Gastroesophageal sphincter (tissue), 4 donors: ENCODE results near the gene PCSK4. TPM values are rescaled to one million over a fixed set of nuclear protein-coding genes. Genes with fewer than 3 reads are reported as not detected.

Experiments
- ATAC-seq: fragments of 150-250 bp; one replicate; pipeline ENCODE4 v1.9.1; 2016; ENCODE audit warnings: mild to moderate bottlenecking, moderate library complexity
- H3K27ac ChIP-seq, 4 donors: fragments of 200-600 bp; sonication (generic) in 3 of 4; 1 replicate in 3 of 4; 2 replicates in 1 of 4; pipeline ENCODE4 v1.5.1; 2016 to 2019
- H3K27me3 ChIP-seq: fragments of 200-600 bp; sonication (generic); one replicate; pipeline ENCODE4 v1.5.1; 2019
- H3K36me3 ChIP-seq, 2 donors: fragments of 200-600 bp; sonication (generic); one replicate each; pipeline ENCODE4 v1.5.1; 2019; ENCODE audit warnings: control low read depth in 1 of 2
- H3K4me1 ChIP-seq, 3 donors: fragments of 200-600 bp; sonication (generic); 1 replicate in 2 of 3; 2 replicates in 1 of 3; pipeline ENCODE4 v1.5.1; 2016 to 2019; ENCODE audit warnings: control low read depth in 2 of 3
- H3K4me3 ChIP-seq, 2 donors: fragments of 200-600 bp; sonication (generic); one replicate each; pipeline ENCODE4 v1.5.1; 2019; ENCODE audit warnings: mild to moderate bottlenecking in 1 of 2, moderate library complexity in 1 of 2
- H3K9me3 ChIP-seq, 3 donors: fragments of 200-600 bp; sonication (generic); one replicate each; pipeline ENCODE4 v1.5.1; 2017 to 2019; ENCODE audit warnings: control low read depth in 2 of 3
- CTCF ChIP-seq, 4 experiments: fragments of 200-600 bp in 2 of 4; fragments of 450-650 bp in 2 of 4; sonication (generic) in 1 of 4; IDR thresholded peaks; one replicate each; pipeline ENCODE4 v1.5.1; 2017 to 2019; ENCODE audit warnings: antibody characterized with exemption in 4 of 4, mild to moderate bottlenecking in 2 of 4, moderate library complexity in 2 of 4
- EP300 ChIP-seq: sonication (generic); formaldehyde crosslinking; IDR thresholded peaks from one replicate; pipeline ENCODE4 v1.6.1; 2017; ENCODE audit warnings: antibody characterized with exemption, mild to moderate bottlenecking
- POLR2A ChIP-seq, 2 donors: fragments of 450-650 bp; IDR thresholded peaks; one replicate each; pipeline ENCODE4 v1.6.1; 2017; ENCODE audit warnings: antibody characterized with exemption in 2 of 2, mild to moderate bottlenecking in 2 of 2, moderate library complexity in 1 of 2
- POLR2AphosphoS5 ChIP-seq: sonication (generic); formaldehyde crosslinking; IDR thresholded peaks from one replicate; pipeline ENCODE4 v1.6.1; 2017; ENCODE audit warnings: antibody characterized with exemption
- WGBS, 2 donors: methylation state at CpG; one replicate each; pipeline ENCODE4 v1.1.5; 2018; ENCODE audit warnings: low coverage in 1 of 2; 5-methylcytosine and 5-hydroxymethylcytosine counted together
- total RNA-seq, 4 donors: library from RNA; depleted of rRNA; stranded (reverse); fragments of >200 nt; gene quantifications; one replicate each; pipeline ENCODE4 v1.1.0, GENCODE V29; 2016

Gene PCSK4
- total RNA-seq, 4 donors from 2014 or later: 0.94 to 2.2 (median 2.0) TPM

- Histone ChIP-seq H3K4me1 (peaks cover 14 to 76% (median 43%) of the 10 kb centered on the region in 3 donors), H3K27me3 (peaks cover 96% of the 10 kb centered on the region)
Measured at GRCh38 chr19:1467490-1468273, 22.5 kb downstream of the PCSK4 start.

GRCh38 chr19:1467215-1467489, 23.0 kb downstream of the PCSK4 start:
- H3K27ac ChIP-seq: no peak overlapping the region
- TF ChIP-seq POLR2A (IDR thresholded peaks at IDR 0.05) (no peak), EP300 (no peak), CTCF (IDR thresholded peaks at IDR 0.05) (no peak), POLR2AphosphoS5 (no peak)
- no peaks in the 10 kb centered on the region for H3K9me3 ChIP-seq
- no peak for ATAC-seq
- WGBS, 2 donors: no CpG with 5 or more reads among the region's 36 CpGs
- peaks cover 91% of the 10 kb centered on the region for H3K27me3 ChIP-seq
- H3K36me3 ChIP-seq: peaks cover 0 to 18% of the 10 kb centered on the region in 2 donors
- peaks cover 14 to 71% (median 43%) of the 10 kb centered on the region in 3 donors for H3K4me1 ChIP-seq
- H3K4me3 ChIP-seq: no peak overlapping the region

More at GRCh38 chr19:1467490-1468273, 22.5 kb downstream of the PCSK4 start:
- H3K36me3 ChIP-seq: peaks cover 0 to 18% of the 10 kb centered on the region in 2 donors
- no peak for ATAC-seq
- no peak overlapping the region for H3K27ac ChIP-seq
- H3K4me3 ChIP-seq: peak overlapping the region in 1 of 2 donors; percentile 51
- no CpG with 5 or more reads among the region's 92 CpGs for WGBS, 2 donors
- TF ChIP-seq POLR2A (IDR thresholded peaks at IDR 0.05) (no peak), POLR2AphosphoS5 (no peak), EP300 (no peak), CTCF (IDR thresholded peaks at IDR 0.05) (no peak)
- no peaks in the 10 kb centered on the region for H3K9me3 ChIP-seq

- Histone ChIP-seq H3K36me3 (peaks cover 0 to 23% of the 10 kb centered on the region in 2 donors), H3K4me3 (no peak overlapping the region), H3K27ac (no peak overlapping the region), H3K27me3 (peaks cover 86% of the 10 kb centered on the region), H3K4me1 (peaks cover 14 to 66% (median 43%) of the 10 kb centered on the region in 3 donors), H3K9me3 (no peaks in the 10 kb centered on the region)
- WGBS, 2 donors: 80% methylated on average over 1 of the region's 70 CpGs; no CpG with 5 or more reads in 1 of the 2 donors
- ATAC-seq: no peak
- TF ChIP-seq POLR2A (IDR thresholded peaks at IDR 0.05) (no peak), POLR2AphosphoS5 (no peak), CTCF (IDR thresholded peaks at IDR 0.05) (no peak), EP300 (no peak)
Measured at GRCh38 chr19:1466461-1467214, 23.5 kb downstream of the PCSK4 start.

GRCh38 chr19:1466018-1466460, 24.1 kb downstream of the PCSK4 start:
- WGBS, 2 donors: no CpG with 5 or more reads among the region's 41 CpGs
- Histone ChIP-seq H3K4me3 (no peak overlapping the region), H3K27ac (no peak overlapping the region), H3K9me3 (no peaks in the 10 kb centered on the region), H3K36me3 (peaks cover 0 to 28% of the 10 kb centered on the region in 2 donors), H3K4me1 (peaks cover 14 to 60% (median 38%) of the 10 kb centered on the region in 3 donors), H3K27me3 (peaks cover 80% of the 10 kb centered on the region)
- no peak for TF ChIP-seq CTCF (IDR thresholded peaks at IDR 0.05)
- no peak for TF ChIP-seq POLR2A (IDR thresholded peaks at IDR 0.05)
- no peak for TF ChIP-seq EP300
- TF ChIP-seq POLR2AphosphoS5: no peak
- ATAC-seq: no peak
